ENCODE measurements around the gene PRKAG2. TPM values are rescaled to one million over a fixed set of nuclear protein-coding genes. Genes with fewer than 3 reads are reported as not detected.

The PRKAG2 gene
- total and polyA plus RNA-seq, 2 of the 13 experiments (the other 11 are each of a cell fraction or from before 2014, with no cell fraction given): 0.90 to 1.3 TPM

GRCh38 chr7:151540146-151540545 is 336.8 kb downstream of the PRKAG2 start (continued):
- TF ChIP-seq, protein P1, sequence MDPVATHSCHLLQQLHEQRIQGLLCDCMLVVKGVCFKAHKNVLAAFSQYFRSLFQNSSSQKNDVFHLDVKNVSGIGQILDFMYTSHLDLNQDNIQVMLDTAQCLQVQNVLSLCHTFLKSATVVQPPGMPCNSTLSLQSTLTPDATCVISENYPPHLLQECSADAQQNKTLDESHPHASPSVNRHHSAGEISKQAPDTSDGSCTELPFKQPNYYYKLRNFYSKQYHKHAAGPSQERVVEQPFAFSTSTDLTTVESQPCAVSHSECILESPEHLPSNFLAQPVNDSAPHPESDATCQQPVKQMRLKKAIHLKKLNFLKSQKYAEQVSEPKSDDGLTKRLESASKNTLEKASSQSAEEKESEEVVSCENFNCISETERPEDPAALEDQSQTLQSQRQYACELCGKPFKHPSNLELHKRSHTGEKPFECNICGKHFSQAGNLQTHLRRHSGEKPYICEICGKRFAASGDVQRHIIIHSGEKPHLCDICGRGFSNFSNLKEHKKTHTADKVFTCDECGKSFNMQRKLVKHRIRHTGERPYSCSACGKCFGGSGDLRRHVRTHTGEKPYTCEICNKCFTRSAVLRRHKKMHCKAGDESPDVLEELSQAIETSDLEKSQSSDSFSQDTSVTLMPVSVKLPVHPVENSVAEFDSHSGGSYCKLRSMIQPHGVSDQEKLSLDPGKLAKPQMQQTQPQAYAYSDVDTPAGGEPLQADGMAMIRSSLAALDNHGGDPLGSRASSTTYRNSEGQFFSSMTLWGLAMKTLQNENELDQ (CRISPR knock-in tag; IDR thresholded peaks at IDR 0.05; ENCODE audit: borderline replicate concordance): no peak
- TF ChIP-seq DNMT3B (CRISPR knock-in tag; conservative IDR thresholded peaks at IDR 0.05) (no peak), ZMYM4 (CRISPR knock-in tag; IDR thresholded peaks at IDR 0.05) (no peak), SP4 (CRISPR knock-in tag; IDR thresholded peaks at IDR 0.05) (no peak)
- TF ChIP-seq, protein P2, sequence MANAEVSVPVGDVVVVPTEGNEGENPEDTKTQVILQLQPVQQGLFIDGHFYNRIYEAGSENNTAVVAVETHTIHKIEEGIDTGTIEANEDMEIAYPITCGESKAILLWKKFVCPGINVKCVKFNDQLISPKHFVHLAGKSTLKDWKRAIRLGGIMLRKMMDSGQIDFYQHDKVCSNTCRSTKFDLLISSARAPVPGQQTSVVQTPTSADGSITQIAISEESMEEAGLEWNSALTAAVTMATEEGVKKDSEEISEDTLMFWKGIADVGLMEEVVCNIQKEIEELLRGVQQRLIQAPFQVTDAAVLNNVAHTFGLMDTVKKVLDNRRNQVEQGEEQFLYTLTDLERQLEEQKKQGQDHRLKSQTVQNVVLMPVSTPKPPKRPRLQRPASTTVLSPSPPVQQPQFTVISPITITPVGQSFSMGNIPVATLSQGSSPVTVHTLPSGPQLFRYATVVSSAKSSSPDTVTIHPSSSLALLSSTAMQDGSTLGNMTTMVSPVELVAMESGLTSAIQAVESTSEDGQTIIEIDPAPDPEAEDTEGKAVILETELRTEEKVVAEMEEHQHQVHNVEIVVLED (CRISPR knock-in tag; IDR thresholded peaks at IDR 0.05; ENCODE audit: borderline replicate concordance): no peak

GRCh38 chr7:151539088-151539671 is 337.7 kb downstream of the PRKAG2 start:
- intact Hi-C loops (cut with micrococcal nuclease; ENCODE audit: unreplicated experiment): no loop called here

More at GRCh38 chr7:151539088-151539671, 337.7 kb downstream of the PRKAG2 start:
- ATAC-seq (peak; percentile 67), FAIRE-seq (no peak), DNase-seq (ENCODE audit: low spot score) (no peak)
- TF ChIP-seq USF2 (IDR thresholded peaks at IDR 0.05; ENCODE audit: low read depth, low read length) (peak; percentile 8; the same call in 1 of the 2 replicates), USF2 (CRISPR knock-in tag; IDR thresholded peaks at IDR 0.05; ENCODE audit: borderline replicate concordance) (no peak; the same call in 1 of the 2 replicates), HDAC6 (IDR thresholded peaks at IDR 0.05; ENCODE audit: low read depth, low read length) (no peak)
- H3K79me2 ChIP-seq (ENCODE audit: insufficient read depth, low read length): no peaks in the 10 kb centered on the region
- no peaks in the 10 kb centered on the region for H3K36me3 ChIP-seq (replicated peaks in 1 of 2; ENCODE audit: control insufficient read depth in 1 of 2, insufficient read depth in 2 of 2, low read length in 2 of 2)
- H3K27me3 ChIP-seq (ENCODE audit: control insufficient read depth in 1 of 2, insufficient read depth in 2 of 2, low read length in 2 of 2): peaks cover 2 to 30% of the 10 kb centered on the region in 2 experiments; a peak in 4 of 5 replicates
- no peaks in the 10 kb centered on the region for H3K4me1 ChIP-seq (ENCODE audit: insufficient read depth, low read length)
- no peak overlapping the region for H2AFZ ChIP-seq (ENCODE audit: low read length)
- H3K4me2 ChIP-seq (ENCODE audit: low read depth, low read length): no peak overlapping the region
- H4K20me1 ChIP-seq (ENCODE audit: insufficient read depth, low read length): no peaks in the 10 kb centered on the region
- no peak overlapping the region for H3K4me3 ChIP-seq (replicated peaks in 1 of 3; ENCODE audit: insufficient read depth in 1 of 3, low read depth in 2 of 3, low read length in 3 of 3)
- ChIA-PET CTCF (ENCODE audit: low intra/inter-chr PET ratio, low total read pairs) (no interaction called here), POLR2A (interaction anchor here (1.0 to 1.1 kb wide), 2 partner anchors 19 kb away, joined by 3 to 5 read pairs; partner anchors contain the start of gene RHEB)
- in situ Hi-C loops (cut with HindIII; ENCODE audit: extremely low pct_ligation_motif_present, low pct_unique_long_range_greater_than_20kb): no loop called here
- 49% methylated on average over 9 of the region's 9 CpGs for WGBS (ENCODE audit: low lambda C conversion rate)
- BruUV-seq (replicated peaks): no TSS peak
- H3K9me3 ChIP-seq (ENCODE audit: low read length): no peaks in the 10 kb centered on the region
- no peak overlapping the region for H3K9ac ChIP-seq (ENCODE audit: insufficient read depth, low read depth, low read length)
- H3K27ac ChIP-seq (ENCODE audit: extremely low read length, insufficient read depth, low read length): no peak overlapping the region
